Loucy (cell line): ENCODE data around the gene KRTAP5-1.

ENCODE experiments used
- CTCF ChIP-seq: fragments of 200-600 bp; sonication (generic); conservative IDR thresholded peaks from 2 replicates; pipeline ENCODE4 v1.5.1; 2014; ENCODE audit warnings: mild to moderate bottlenecking, antibody characterized with exemption, low read length
- EZH2phosphoT487 ChIP-seq: fragments of 200-600 bp; IDR thresholded peaks from 2 replicates; pipeline ENCODE4 v1.6.1; 2018; ENCODE audit warnings: antibody characterized with exemption, mild to moderate bottlenecking, moderate library complexity, borderline replicate concordance

- TF ChIP-seq CTCF (no peak), EZH2phosphoT487 (no peak)
Observed at GRCh38 chr11:1633864-1634263, 48.8 kb upstream of the KRTAP5-1 start.
